SH-SY5Y (cell line): Measurements from ENCODE around the gene ODAD3.

Source experiments
- GATA2 ChIP-seq: IDR thresholded peaks from 2 replicates; pipeline ENCODE4 v1.6.1; 2011; ENCODE audit warnings: mild to moderate bottlenecking, low read depth, low read length
- GATA3 ChIP-seq: IDR thresholded peaks from 2 replicates; pipeline ENCODE4 v1.6.1; 2011; ENCODE audit warnings: low read depth, mild to moderate bottlenecking, low read length, moderate library complexity

Gene ODAD3

DNA sequence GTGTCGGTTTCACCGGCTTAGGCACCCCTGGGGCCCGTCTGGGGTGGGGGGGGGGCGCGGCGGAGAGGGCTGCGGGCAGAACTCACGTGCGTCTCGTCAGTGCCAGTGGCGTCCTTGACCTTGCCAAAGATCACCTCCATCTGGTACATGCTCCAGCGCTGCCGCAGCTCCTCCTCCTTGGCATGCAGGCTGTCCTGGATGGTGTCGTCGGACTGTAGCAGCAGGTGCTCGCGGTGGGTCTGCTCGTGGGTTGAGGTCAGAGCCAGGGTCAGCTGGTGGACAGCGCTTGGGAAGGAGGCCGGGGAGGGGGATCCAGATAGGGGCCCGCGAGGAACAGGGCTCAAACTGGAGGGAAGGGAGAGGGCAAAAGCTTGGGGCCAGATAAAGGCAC is 11.1 kb downstream of the ODAD3 start:
- no peak for TF ChIP-seq GATA2
- TF ChIP-seq GATA3, result no peak

GRCh38 chr19:11423164-11423790 is 11.6 kb downstream of the ODAD3 start:
- no peak for TF ChIP-seq GATA3

DNA sequence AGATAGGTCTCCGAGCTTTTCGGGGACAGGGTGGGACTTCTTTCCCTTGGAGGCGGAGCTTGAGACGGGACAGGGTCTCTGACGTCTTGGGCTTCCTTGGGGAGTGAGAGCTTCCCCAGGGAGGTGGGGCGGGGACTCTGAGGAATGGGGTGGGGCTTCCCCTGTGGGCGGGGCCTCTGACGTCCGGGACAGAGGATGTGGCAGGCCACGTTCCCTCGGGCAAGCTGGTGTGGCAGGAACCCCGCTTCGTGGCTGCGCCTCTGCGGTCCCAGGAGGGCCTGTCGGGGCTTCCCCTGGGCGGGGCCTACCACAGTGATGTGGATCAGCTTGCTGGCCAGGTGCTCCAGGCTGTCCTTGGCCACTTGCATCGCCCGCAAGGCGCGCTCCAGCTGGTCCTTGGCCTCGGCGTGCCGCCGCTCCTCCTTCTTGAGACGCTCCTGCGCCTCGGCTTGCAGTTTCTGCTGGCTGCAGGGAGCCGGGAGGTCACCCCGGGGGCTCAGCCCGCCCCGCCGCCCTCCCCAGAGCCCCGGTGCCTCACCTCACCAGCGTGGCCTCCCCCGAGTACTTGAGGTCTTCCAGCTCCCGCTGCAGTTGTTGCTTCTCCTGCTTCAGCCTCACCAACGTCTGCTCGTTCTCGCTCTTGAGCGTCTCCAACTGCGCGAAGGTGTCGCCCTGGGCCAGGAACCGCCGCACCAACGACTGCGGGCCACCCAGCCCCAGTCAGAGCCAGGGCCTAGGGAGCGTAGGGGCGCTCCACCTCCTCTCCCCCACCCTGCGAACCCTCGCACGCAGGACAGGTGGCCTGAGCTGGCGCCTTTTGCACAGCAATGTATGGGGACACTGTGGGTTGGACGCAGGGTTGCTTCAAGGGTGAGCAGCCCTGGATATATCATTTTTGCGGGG is 12.5 kb downstream of the ODAD3 start:
- no peak for TF ChIP-seq GATA2
- TF ChIP-seq GATA3, result no peak

DNA sequence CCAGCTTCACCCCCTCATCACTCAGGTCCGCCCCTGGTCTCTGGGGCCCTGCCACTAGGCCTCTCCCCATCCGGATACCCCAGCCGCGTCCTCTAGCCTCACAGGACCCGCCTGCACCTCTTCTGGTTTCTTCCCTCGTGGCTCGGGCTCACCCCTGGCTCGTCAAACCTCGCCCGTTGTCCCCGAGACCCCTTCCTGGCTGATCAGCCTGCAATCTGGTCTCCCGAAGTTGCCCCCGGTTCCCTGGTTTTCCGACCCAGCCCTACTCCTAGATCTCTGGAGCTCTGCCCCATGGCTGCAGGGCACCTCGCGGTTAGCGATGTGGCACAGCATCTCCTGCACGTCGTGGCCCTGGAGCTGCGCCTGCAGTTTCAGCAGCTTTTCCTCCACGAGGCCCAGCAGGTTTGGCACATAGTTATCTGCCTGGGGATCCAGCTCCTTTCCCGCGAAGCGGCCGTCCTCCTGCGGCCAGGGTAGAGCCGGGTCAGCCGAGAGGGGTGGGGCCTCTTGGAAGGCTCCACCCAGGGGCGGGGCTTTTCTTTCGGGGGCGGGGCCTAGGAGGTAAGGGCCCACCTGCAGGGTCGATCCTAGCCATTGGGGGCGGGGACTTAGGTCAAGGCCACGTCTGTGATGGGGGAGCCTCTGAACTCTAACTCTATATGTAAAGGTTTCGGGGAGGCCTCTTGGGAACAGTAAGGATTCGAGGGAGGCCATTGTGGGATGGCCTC is 13.4 kb downstream of the ODAD3 start:
- TF ChIP-seq GATA2 (no peak), GATA3 (no peak)

DNA sequence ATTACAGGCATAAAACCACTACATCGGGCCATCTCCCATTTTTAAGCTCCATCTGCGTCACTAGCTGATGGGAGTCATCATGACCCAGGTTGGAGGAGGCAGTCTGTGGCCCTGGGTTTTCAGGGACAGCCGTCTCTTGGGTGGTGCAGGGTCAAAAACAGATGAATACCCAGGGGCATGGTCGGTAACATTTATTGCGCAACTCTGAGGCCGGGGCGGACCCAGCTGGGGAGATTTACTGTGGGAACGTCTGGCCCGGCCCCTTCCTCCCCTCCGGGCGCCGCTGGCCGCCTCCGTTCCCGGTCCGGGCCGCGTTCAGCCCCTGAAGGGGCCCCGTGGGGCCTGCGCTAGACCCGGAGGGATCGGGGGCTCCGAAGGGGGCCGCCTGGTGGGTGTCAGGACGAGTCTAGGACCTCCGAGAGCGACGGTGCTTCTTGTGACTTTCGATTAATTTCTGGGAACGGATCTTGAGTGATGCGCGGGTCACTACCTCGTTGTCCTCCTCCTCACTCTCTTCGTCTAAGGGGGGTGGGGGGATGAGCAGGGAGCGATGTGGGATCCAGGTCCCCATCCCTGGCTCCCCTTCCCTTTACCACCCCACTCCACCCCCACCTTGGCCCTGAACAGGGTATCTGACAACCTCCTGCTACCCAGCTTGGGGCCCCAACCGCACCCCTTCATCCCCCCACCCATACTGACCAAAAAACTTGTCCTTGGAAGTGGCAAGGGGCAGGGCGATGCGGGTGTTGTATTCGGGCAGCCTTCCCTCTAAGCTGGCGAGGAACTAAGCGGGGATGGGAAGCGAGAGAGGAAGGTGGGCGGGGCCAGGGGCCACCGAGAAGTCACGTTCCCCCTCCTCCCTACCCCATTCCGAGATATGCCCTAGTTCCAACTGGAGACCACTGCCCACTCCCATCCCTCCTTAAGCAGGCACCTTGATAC is 14.2 kb downstream of the ODAD3 start:
- no peak for TF ChIP-seq GATA2
- TF ChIP-seq GATA3, result no peak

- TF ChIP-seq GATA3, result no peak
- no peak for TF ChIP-seq GATA2
These were observed 16.1 kb downstream of the ODAD3 start, which contains the start of gene RGL3 for GRCh38 chr19:11418549-11419506. Gene RGL3 (minus strand): TSS chr19:11419314. CDS start chr19:11419278, 36 bp downstream.

DNA sequence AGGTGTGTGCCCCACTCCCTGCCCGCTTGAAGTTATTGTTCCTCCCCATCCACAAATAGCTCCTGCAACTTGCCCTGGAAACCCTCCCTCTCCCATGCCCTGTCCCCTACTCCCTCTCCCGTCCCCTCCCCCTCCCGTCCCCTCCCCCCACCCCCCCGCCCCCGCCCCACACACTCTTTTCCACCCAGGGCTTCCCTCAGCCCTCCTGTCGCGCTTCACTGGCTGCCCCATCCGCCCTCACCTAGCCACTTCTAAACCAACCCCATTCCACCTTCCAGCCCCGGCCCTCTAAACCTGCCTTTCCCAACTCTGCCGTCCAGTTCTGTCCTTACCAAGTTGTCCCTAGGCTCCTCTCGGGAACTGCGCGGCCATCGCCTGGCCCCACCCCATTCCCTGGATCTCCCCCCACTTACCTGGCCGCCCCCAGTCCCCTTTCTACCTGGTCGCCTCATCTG is 16.8 kb downstream of the ODAD3 start:
- TF ChIP-seq GATA2 (no peak), GATA3 (no peak)

GRCh38 chr19:11416346-11417052 is 18.4 kb downstream of the ODAD3 start:
- no peak for TF ChIP-seq GATA3
- TF ChIP-seq GATA2, result no peak

GRCh38 chr19:11414544-11414943 is 20.4 kb downstream of the ODAD3 start:
- TF ChIP-seq GATA2, result no peak
- no peak for TF ChIP-seq GATA3

- TF ChIP-seq GATA2, result no peak
- TF ChIP-seq GATA3, result no peak
These were observed 24.2 kb downstream of the ODAD3 start for GRCh38 chr19:11410682-11411081.

DNA sequence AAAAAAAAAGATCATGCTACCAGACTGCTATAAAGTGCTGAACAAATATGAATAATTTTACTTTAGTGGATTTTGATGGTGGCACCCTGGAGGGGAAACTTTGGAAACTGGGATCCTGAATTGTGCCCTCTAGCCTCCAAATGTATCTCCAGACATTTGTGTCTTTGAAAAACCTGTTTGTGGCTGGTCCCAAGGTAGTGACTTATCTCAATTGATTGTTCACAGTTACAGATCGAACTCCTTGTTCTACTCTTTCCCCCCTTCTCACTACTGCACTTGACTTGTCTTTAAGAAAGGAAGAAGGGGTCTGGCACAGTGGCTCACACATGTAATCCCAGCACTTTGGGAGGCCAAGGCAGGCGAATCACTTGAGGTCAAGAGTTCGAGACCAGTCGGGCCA is 26.3 kb downstream of the ODAD3 start:
- TF ChIP-seq GATA3 (no peak), GATA2 (no peak)
